ENCODE results near the gene MPRIP.

DNA sequence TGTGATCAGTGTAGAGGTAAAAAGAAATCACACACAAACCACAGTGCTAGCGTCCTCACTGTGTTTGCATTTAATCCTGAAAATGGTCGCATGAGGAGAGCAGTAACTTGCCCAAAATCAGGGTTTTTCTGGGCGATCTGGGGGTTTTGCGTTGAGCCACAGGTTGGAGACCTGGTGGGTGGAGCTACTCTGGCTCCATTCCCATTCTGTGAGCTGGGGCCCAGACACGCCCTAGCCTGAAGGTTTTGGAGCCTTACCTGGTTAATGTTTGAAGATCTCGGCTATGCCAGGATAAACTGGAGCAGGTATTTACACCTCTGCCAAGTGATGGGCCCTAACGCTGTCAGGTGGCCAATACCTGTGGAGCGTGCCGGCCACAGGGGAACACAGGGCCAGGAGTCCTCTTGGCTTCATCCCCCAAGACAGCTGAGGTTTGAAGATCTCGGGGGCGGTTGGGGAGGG lies 48.4 kb downstream of the MPRIP start:
- TF ChIP-seq, protein P1, sequence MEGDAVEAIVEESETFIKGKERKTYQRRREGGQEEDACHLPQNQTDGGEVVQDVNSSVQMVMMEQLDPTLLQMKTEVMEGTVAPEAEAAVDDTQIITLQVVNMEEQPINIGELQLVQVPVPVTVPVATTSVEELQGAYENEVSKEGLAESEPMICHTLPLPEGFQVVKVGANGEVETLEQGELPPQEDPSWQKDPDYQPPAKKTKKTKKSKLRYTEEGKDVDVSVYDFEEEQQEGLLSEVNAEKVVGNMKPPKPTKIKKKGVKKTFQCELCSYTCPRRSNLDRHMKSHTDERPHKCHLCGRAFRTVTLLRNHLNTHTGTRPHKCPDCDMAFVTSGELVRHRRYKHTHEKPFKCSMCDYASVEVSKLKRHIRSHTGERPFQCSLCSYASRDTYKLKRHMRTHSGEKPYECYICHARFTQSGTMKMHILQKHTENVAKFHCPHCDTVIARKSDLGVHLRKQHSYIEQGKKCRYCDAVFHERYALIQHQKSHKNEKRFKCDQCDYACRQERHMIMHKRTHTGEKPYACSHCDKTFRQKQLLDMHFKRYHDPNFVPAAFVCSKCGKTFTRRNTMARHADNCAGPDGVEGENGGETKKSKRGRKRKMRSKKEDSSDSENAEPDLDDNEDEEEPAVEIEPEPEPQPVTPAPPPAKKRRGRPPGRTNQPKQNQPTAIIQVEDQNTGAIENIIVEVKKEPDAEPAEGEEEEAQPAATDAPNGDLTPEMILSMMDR (conservative IDR thresholded peaks at IDR 0.05), result no peak
- no peak for TF ChIP-seq ZFX (IDR thresholded peaks at IDR 0.05)
